ENCODE data around the gene CNTNAP1. TPM values are rescaled to one million over a fixed set of nuclear protein-coding genes. Genes with fewer than 3 reads are reported as not detected.

Gene CNTNAP1
- total RNA-seq, 2 experiments from 2014 or later, result 4.4 to 4.5 TPM

DNA sequence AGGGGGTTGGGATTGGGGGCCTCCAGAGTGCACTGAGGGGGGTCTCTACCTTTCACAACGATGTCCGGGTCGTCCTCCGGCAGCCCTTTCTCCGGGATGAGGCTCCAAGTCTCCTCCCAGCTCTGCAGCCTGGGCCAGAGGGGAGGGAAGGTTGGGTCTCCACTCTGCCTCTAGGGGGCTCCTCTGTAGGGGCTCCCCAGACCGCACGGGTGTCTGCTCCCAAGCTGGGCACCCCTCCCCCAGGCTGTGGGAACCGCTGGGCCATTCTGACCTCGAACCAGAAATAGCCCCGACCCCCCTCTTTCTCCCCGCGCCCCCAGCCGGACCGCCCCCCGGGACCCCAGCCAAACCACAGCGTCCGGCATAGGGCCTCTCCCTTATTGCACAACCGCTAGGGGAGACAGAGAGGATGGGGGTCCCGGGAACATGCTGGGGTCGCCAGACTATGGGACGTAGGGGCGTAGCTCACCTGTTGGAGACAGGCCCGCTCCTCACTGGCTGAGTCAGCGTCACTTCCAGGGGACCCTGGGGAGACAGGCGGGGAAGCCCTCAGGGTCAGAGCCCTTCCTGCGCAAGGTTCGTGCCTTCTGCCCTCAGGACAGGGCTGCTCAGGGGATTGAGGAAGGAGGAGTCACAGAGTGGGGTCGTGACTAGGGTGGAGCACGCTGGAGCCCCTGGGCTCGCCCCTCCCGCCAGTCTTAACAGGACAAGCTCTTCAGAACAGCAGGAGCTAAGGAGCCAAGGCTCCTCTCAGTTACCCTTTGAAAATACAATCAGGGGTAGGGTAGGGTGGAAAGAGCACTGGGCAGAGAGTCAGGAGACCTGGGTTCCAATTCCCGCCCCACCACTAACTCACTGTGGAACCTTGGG lies 8.2 kb upstream of the CNTNAP1 start:
- H3K9me3 ChIP-seq (ENCODE audit: control insufficient read depth in 1 of 2, insufficient read depth in 1 of 2, low read length in 2 of 2), result peaks cover 0 to 31% of the 10 kb centered on the region in 2 experiments
- intact Hi-C loops (cut with DNase I, micrococcal nuclease), result loop anchor here in 1 of 2 experiments (10.0 kb wide), 1 partner anchor 1451 kb away; the partner anchor contains the start of gene HDAC5
- no peaks in the 10 kb centered on the region for H3K36me3 ChIP-seq (ENCODE audit: insufficient read depth, low read length)
- peak overlapping the region; percentile 61 for H3K4me3 Mint-ChIP-seq
- peaks cover 53% of the 10 kb centered on the region for H3K27me3 Mint-ChIP-seq
- peaks cover 78% of the 10 kb centered on the region for H3K4me1 ChIP-seq (ENCODE audit: insufficient read depth, low read length)
- H3K9me3 Mint-ChIP-seq, result no peaks in the 10 kb centered on the region
- H3K4me1 Mint-ChIP-seq (ENCODE audit: low read depth), result peaks cover 48% of the 10 kb centered on the region
- DNase-seq (peak in 5 of 14 experiments; percentile 25 to 69 (median 36)), ATAC-seq (ENCODE audit: poor library complexity) (no peak)
- H3K27me3 ChIP-seq (ENCODE audit: control insufficient read depth in 1 of 2, insufficient read depth in 2 of 2, low read length in 2 of 2), result peaks cover 60% of the 10 kb centered on the region in 2 experiments
- ChIA-PET POLR2A (interaction anchor here (0.6 to 0.7 kb wide), 2 partner anchors 65 to 66 kb away, joined by 3 read pairs; partner anchors contain the start of genes RETREG3 and TUBG1), CTCF (interaction anchor here (1.3 kb wide), 1 partner anchor 9 kb away, joined by 3 read pairs; no protein-coding TSS in a partner anchor)
- H3K27ac Mint-ChIP-seq, result no peak overlapping the region
- H3K27ac ChIP-seq (ENCODE audit: low read depth in 1 of 2, low read length in 2 of 2), result no peak overlapping the region
- no peaks in the 10 kb centered on the region for H3K36me3 Mint-ChIP-seq (ENCODE audit: low read depth)
- H3K4me3 ChIP-seq (ENCODE audit: low read length), result no peak overlapping the region
- TF ChIP-seq, protein P1, sequence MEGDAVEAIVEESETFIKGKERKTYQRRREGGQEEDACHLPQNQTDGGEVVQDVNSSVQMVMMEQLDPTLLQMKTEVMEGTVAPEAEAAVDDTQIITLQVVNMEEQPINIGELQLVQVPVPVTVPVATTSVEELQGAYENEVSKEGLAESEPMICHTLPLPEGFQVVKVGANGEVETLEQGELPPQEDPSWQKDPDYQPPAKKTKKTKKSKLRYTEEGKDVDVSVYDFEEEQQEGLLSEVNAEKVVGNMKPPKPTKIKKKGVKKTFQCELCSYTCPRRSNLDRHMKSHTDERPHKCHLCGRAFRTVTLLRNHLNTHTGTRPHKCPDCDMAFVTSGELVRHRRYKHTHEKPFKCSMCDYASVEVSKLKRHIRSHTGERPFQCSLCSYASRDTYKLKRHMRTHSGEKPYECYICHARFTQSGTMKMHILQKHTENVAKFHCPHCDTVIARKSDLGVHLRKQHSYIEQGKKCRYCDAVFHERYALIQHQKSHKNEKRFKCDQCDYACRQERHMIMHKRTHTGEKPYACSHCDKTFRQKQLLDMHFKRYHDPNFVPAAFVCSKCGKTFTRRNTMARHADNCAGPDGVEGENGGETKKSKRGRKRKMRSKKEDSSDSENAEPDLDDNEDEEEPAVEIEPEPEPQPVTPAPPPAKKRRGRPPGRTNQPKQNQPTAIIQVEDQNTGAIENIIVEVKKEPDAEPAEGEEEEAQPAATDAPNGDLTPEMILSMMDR (IDR thresholded peaks at IDR 0.05), result peak; percentile 52

DNA sequence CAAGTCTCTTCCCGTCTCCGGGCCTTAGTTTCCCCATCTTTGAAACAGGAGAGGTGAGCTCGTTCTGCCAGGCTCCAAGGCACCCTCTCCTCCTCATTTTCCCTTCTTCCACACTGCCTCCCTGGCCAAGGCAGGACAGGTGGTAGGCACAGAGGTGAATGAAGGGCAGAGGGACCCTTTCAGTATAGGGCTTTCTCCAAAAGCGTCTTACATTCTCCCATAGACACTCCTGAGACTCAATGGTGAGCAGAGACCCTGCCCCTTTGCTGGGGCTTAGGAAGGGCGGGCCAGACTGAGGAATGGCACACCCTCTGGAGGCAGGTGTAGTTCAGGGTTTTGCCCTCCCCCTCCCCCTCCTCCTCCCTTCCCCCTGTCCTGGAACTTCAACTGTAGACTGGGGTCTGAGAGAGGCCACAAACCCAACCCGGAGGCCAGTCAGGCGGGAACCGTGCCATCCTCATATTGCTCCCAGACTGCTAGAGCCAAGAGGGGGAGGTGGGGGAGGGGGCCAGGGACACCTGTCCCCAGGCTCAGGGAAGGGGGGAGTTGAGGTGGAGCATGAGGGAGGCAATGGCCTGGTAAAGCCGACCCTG lies 7.5 kb upstream of the CNTNAP1 start:
- no peak overlapping the region for H3K4me3 ChIP-seq (ENCODE audit: low read length)
- H3K27me3 ChIP-seq (ENCODE audit: control insufficient read depth in 1 of 2, insufficient read depth in 2 of 2, low read length in 2 of 2), result peaks cover 57 to 60% of the 10 kb centered on the region in 2 experiments
- Mint-ChIP-seq H3K36me3 (ENCODE audit: low read depth) (no peaks in the 10 kb centered on the region), H3K4me1 (ENCODE audit: low read depth) (peaks cover 56% of the 10 kb centered on the region), H3K27ac (no peak overlapping the region), H3K4me3 (peak overlapping the region; percentile 61), H3K9me3 (no peaks in the 10 kb centered on the region), H3K27me3 (peaks cover 55% of the 10 kb centered on the region)
- ChIA-PET CTCF (interaction anchor here (1.3 kb wide), 1 partner anchor 8 kb away, joined by 3 read pairs; no protein-coding TSS in a partner anchor), POLR2A (interaction anchor here (0.7 kb wide), 1 partner anchor 65 kb away, joined by 3 read pairs; the partner anchor contains the start of genes RETREG3 and TUBG1)
- ATAC-seq (ENCODE audit: poor library complexity), result no peak
- H3K4me1 ChIP-seq (ENCODE audit: insufficient read depth, low read length), result peaks cover 79% of the 10 kb centered on the region
- H3K36me3 ChIP-seq (ENCODE audit: insufficient read depth, low read length), result no peaks in the 10 kb centered on the region
- no peak for DNase-seq
- intact Hi-C loops (cut with DNase I, micrococcal nuclease), result loop anchor here in 1 of 2 experiments (10.0 kb wide), 1 partner anchor 1450 kb away; the partner anchor contains the start of gene HDAC5
- H3K27ac ChIP-seq (ENCODE audit: low read depth in 1 of 2, low read length in 2 of 2), result no peak overlapping the region
- TF ChIP-seq, protein P1 (IDR thresholded peaks at IDR 0.05), result no peak
- H3K9me3 ChIP-seq (ENCODE audit: control insufficient read depth in 1 of 2, insufficient read depth in 1 of 2, low read length in 2 of 2), result peaks cover 0 to 31% of the 10 kb centered on the region in 2 experiments

DNA sequence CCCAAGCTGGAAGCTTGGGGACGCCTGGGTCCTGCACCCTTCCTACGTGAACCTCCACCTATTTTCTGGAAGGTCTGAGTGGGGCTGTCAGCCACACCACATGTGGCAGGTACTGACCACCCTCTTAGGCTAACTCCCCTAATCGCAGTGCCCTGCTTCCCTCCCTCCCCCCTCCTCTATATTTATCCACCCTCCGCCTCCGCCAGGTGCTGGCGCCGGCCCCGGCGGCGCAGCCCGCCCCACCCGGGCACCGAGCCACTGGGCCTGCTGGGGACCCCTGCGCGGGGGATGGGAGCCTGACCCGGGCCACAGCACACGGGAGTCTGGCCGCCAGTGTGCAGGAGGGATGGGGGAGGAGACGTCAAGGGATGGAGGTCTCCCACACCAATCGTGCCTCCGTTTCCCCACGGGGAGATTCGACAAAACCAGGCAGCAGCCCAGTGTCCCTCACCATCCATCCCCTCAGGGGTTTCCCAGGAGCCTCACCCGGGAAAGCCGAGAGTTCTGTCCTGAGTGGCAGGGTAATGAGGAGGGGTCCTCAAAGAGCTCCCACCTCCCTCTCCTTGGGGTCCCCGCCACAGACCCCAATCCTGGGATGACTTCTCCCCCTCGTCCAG lies 6.9 kb upstream of the CNTNAP1 start:
- POLR2A ChIA-PET, result interaction anchor here (1.3 to 3.0 kb wide), 3 partner anchors 16 to 97 kb away, joined by 3 to 17 read pairs (median 5); partner anchors contain the start of genes RETREG3, TUBG1 and TUBG2
- Mint-ChIP-seq H3K4me1 (ENCODE audit: low read depth) (peaks cover 54% of the 10 kb centered on the region), H3K27me3 (peaks cover 55% of the 10 kb centered on the region), H3K9me3 (no peaks in the 10 kb centered on the region), H3K4me3 (no peak overlapping the region), H3K36me3 (ENCODE audit: low read depth) (no peaks in the 10 kb centered on the region), H3K27ac (no peak overlapping the region)
- peaks cover 60 to 63% of the 10 kb centered on the region in 2 experiments for H3K27me3 ChIP-seq (ENCODE audit: control insufficient read depth in 1 of 2, insufficient read depth in 2 of 2, low read length in 2 of 2)
- CTCF ChIA-PET, result interaction anchor here (1.0 to 2.7 kb wide), 2 partner anchors 13 to 97 kb away, joined by 3 to 10 read pairs; partner anchors contain the start of gene PSMC3IP
- DNase-seq, result peak in 1 of 14 experiments; percentile 39
- intact Hi-C loops (cut with DNase I, micrococcal nuclease), result loop anchor here in 1 of 2 experiments (10.0 kb wide), 1 partner anchor 1449 kb away; the partner anchor contains the start of gene HDAC5
- no peaks in the 10 kb centered on the region for H3K36me3 ChIP-seq (ENCODE audit: insufficient read depth, low read length)
- H3K4me3 ChIP-seq (ENCODE audit: low read length), result peak overlapping the region; percentile 59
- H3K27ac ChIP-seq (ENCODE audit: low read depth in 1 of 2, low read length in 2 of 2), result no peak overlapping the region
- TF ChIP-seq, protein P1 (IDR thresholded peaks at IDR 0.05), result no peak
- peaks cover 82% of the 10 kb centered on the region for H3K4me1 ChIP-seq (ENCODE audit: insufficient read depth, low read length)
- H3K9me3 ChIP-seq (ENCODE audit: control insufficient read depth in 1 of 2, insufficient read depth in 1 of 2, low read length in 2 of 2), result peaks cover 0 to 37% of the 10 kb centered on the region in 2 experiments
- no peak for ATAC-seq (ENCODE audit: poor library complexity)
